Endodermal cell (in vitro differentiated cells): ENCODE results near the gene ARFGEF3. TPM values are rescaled to one million over a fixed set of nuclear protein-coding genes. Genes with fewer than 3 reads are reported as not detected.
A peak's percentile ranks its signal among the peaks of the same experiment; 100 is the strongest.

ENCODE experiments used
- DNase-seq: peaks from one replicate; pipeline ENCODE4 v3.0.0-alpha.2; 2017
- H3K27ac ChIP-seq: 2 replicates; pipeline ENCODE4 v1.5.1; 2013; ENCODE audit warnings: mild to moderate bottlenecking, low read depth, low read length, moderate library complexity
- H3K27me3 ChIP-seq: 2 replicates; pipeline ENCODE4 v1.6.1; 2013; ENCODE audit warnings: mild to moderate bottlenecking, low read length, moderate library complexity; ENCODE audit not compliant: insufficient read depth, control insufficient read depth, poor library complexity, severe bottlenecking
- H3K36me3 ChIP-seq: 2 replicates; pipeline ENCODE4 v1.7.0; 2013; ENCODE audit warnings: mild to moderate bottlenecking, low read length, moderate library complexity; ENCODE audit not compliant: control insufficient read depth, insufficient read depth
- H3K4me1 ChIP-seq: one replicate; pipeline ENCODE4 v1.7.0; 2013; ENCODE audit warnings: low read length; ENCODE audit not compliant: control insufficient read depth, insufficient read depth
- H3K4me3 ChIP-seq: 2 replicates; pipeline ENCODE4 v1.5.1; 2013; ENCODE audit warnings: mild to moderate bottlenecking, low read length, moderate library complexity
- H3K9ac ChIP-seq: 2 replicates; pipeline ENCODE4 v1.6.1; 2013; ENCODE audit warnings: mild to moderate bottlenecking, low read length, moderate library complexity; ENCODE audit not compliant: poor library complexity, severe bottlenecking; ENCODE audit errors: extremely low read depth
- H3K9me3 ChIP-seq: 2 replicates; pipeline ENCODE4 v1.6.1; 2013; ENCODE audit warnings: mild to moderate bottlenecking, low read length, moderate library complexity; ENCODE audit not compliant: control insufficient read depth
- H3K27ac Mint-ChIP-seq: 2 replicates; pipeline ENCODE4 v1.8.0; 2020; ENCODE audit warnings: mixed read lengths
- H3K27me3 Mint-ChIP-seq: 2 replicates; pipeline ENCODE4 v1.8.0; 2021; ENCODE audit warnings: mild to moderate bottlenecking, mixed read lengths; ENCODE audit not compliant: insufficient read depth
- H3K36me3 Mint-ChIP-seq: 2 replicates; pipeline ENCODE4 v1.8.0; 2020; ENCODE audit warnings: low read depth, mixed read lengths
- H3K4me1 Mint-ChIP-seq: 2 replicates; pipeline ENCODE4 v1.8.0; 2020; ENCODE audit warnings: mixed read lengths
- H3K4me3 Mint-ChIP-seq: 2 replicates; pipeline ENCODE4 v1.8.0; 2020; ENCODE audit warnings: mild to moderate bottlenecking, moderate library complexity, mixed read lengths
- H3K9me3 Mint-ChIP-seq: 2 replicates; pipeline ENCODE4 v1.8.0; 2020; ENCODE audit warnings: mild to moderate bottlenecking, mixed read lengths
- CTCF ChIP-seq: fragments of 200-600 bp; sonication (generic); conservative IDR thresholded peaks from 2 replicates; pipeline ENCODE4 v1.5.0; 2021; ENCODE audit warnings: antibody characterized with exemption, mild to moderate bottlenecking
- WGBS, 2 experiments: methylation state at CpG; one replicate each; pipeline versions ENCODE4 v1.1.5 to v1.1.7; 2013; ENCODE audit warnings: missing lambda C conversion rate in 2 of 2, mixed read lengths in 1 of 2; ENCODE audit not compliant: insufficient coverage in 1 of 2, insufficient read length in 1 of 2; 5-methylcytosine and 5-hydroxymethylcytosine counted together
- total RNA-seq, 2 donors: library from RNA; stranded (reverse); fragmentation: NEBNext Ultra II Directional in 1 of 2; extraction: Animal tissue kit (Norgen Biotek cat#: 25700) in 1 of 2; gene quantifications; 2 replicates in 1 of 2; 3 replicates in 1 of 2; pipeline ENCODE4 v1.2.1, GENCODE V29; 2021

ARFGEF3 gene
- total RNA-seq, 2 donors from 2014 or later, result 10.9 to 14.3 TPM

GRCh38 chr6:138383776-138384175, 222.0 kb downstream of the ARFGEF3 start:
- no peaks in the 10 kb centered on the region for H3K9me3 ChIP-seq
- no peak overlapping the region for H3K27ac Mint-ChIP-seq
- no peak overlapping the region for H3K9ac ChIP-seq
- no peaks in the 10 kb centered on the region for H3K27me3 Mint-ChIP-seq
- no peaks in the 10 kb centered on the region for H3K36me3 Mint-ChIP-seq
- H3K36me3 ChIP-seq, result no peaks in the 10 kb centered on the region
- no peak for DNase-seq
- H3K9me3 Mint-ChIP-seq, result no peaks in the 10 kb centered on the region
- H3K27ac ChIP-seq, result no peak overlapping the region
- peaks cover 34% of the 10 kb centered on the region for H3K4me1 Mint-ChIP-seq
- H3K27me3 ChIP-seq, result no peaks in the 10 kb centered on the region
- WGBS, 2 experiments, result 84 to 90% methylated on average over 3 of the region's 3 CpGs
- peaks cover 6% of the 10 kb centered on the region for H3K4me1 ChIP-seq
- no peak overlapping the region for H3K4me3 Mint-ChIP-seq
- no peak for TF ChIP-seq CTCF
- no peak overlapping the region for H3K4me3 ChIP-seq

- no peak overlapping the region for H3K27ac Mint-ChIP-seq
- Histone ChIP-seq H3K9me3 (no peaks in the 10 kb centered on the region), H3K36me3 (no peaks in the 10 kb centered on the region), H3K27ac (no peak overlapping the region), H3K9ac (no peak overlapping the region), H3K4me3 (no peak overlapping the region), H3K4me1 (peaks cover 6% of the 10 kb centered on the region), H3K27me3 (no peaks in the 10 kb centered on the region)
- H3K36me3 Mint-ChIP-seq, result no peaks in the 10 kb centered on the region
- WGBS, 2 experiments, result 85 to 93% methylated on average over 2 to 3 of the region's 3 CpGs
- H3K4me3 Mint-ChIP-seq, result no peak overlapping the region
- peaks cover 4% of the 10 kb centered on the region for H3K27me3 Mint-ChIP-seq
- H3K4me1 Mint-ChIP-seq, result peaks cover 37% of the 10 kb centered on the region
- H3K9me3 Mint-ChIP-seq, result no peaks in the 10 kb centered on the region
- no peak for DNase-seq
- TF ChIP-seq CTCF, result no peak
Measured at GRCh38 chr6:138386897-138387296, 225.2 kb downstream of the ARFGEF3 start.

GRCh38 chr6:138387577-138388368, 226.0 kb downstream of the ARFGEF3 start:
- Histone ChIP-seq H3K36me3 (no peaks in the 10 kb centered on the region), H3K4me1 (peaks cover 4% of the 10 kb centered on the region), H3K4me3 (no peak overlapping the region), H3K27ac (no peak overlapping the region), H3K9ac (no peak overlapping the region), H3K9me3 (no peaks in the 10 kb centered on the region), H3K27me3 (no peaks in the 10 kb centered on the region)
- Mint-ChIP-seq H3K9me3 (no peaks in the 10 kb centered on the region), H3K27ac (no peak overlapping the region), H3K27me3 (peaks cover 4% of the 10 kb centered on the region), H3K36me3 (no peaks in the 10 kb centered on the region), H3K4me1 (peaks cover 32% of the 10 kb centered on the region), H3K4me3 (no peak overlapping the region)
- peak; percentile 44 for TF ChIP-seq CTCF
- DNase-seq, result no peak
- 87 to 94% methylated on average over 8 of the region's 8 CpGs for WGBS, 2 experiments
